SK-N-SH treated with all-trans-retinoic acid at 6 μM for 48 hours (cell line): ENCODE measurements around the gene SLC35B1.

Experiments
- ATAC-seq: fragments of 200-7000 bp; cut with Tn5 transposase; 3 replicates; pipeline ENCODE4 v1.9.1; 2020; ENCODE audit warnings: mild to moderate bottlenecking, moderate library complexity
- ARNTL ChIP-seq: fragments of 450-650 bp; formaldehyde crosslinking; IDR thresholded peaks from 2 replicates; pipeline ENCODE4 v1.5.0; 2020; ENCODE audit warnings: low read depth, mild to moderate bottlenecking, moderate library complexity, borderline replicate concordance
- BACH2 ChIP-seq: fragments of 250-450 bp; sonication (Bioruptor Pico); IDR thresholded peaks from 2 replicates; pipeline ENCODE4 v1.9.0; 2021; ENCODE audit warnings: mild to moderate bottlenecking, borderline replicate concordance
- CREB5 ChIP-seq: fragments of 250-450 bp; sonication (Bioruptor Pico); IDR thresholded peaks from 2 replicates; pipeline ENCODE4 v1.5.1; 2020; ENCODE audit warnings: low read depth, mild to moderate bottlenecking, moderate library complexity
- CSDC2 ChIP-seq: fragments of 250-450 bp; sonication (Bioruptor Pico); IDR thresholded peaks from 2 replicates; pipeline ENCODE4 v1.5.0; 2020; ENCODE audit warnings: mild to moderate bottlenecking, moderate library complexity
- ESRRG ChIP-seq: fragments of 250-450 bp; sonication (Bioruptor Pico); IDR thresholded peaks from 2 replicates; pipeline ENCODE4 v1.6.1; 2021; ENCODE audit warnings: mild to moderate bottlenecking
- GLIS3 ChIP-seq: fragments of 250-450 bp; sonication (Bioruptor Pico); IDR thresholded peaks from 2 replicates; pipeline ENCODE4 v1.5.0; 2020; ENCODE audit warnings: mild to moderate bottlenecking, moderate library complexity
- ISL1 ChIP-seq: fragments of 250-450 bp; sonication (Bioruptor Pico); IDR thresholded peaks from 2 replicates; pipeline ENCODE4 v2.1.2; 2022; ENCODE audit warnings: mild to moderate bottlenecking, moderate library complexity
- OSR1 ChIP-seq: fragments of 250-450 bp; sonication (Bioruptor Pico); IDR thresholded peaks from 2 replicates; pipeline ENCODE4 v1.8.0; 2022; ENCODE audit warnings: moderate library complexity, mild to moderate bottlenecking, inconsistent platforms
- POU6F1 ChIP-seq: fragments of 250-450 bp; sonication (Bioruptor Pico); IDR thresholded peaks from 2 replicates; pipeline ENCODE4 v1.8.0; 2021; ENCODE audit warnings: low read depth, mild to moderate bottlenecking, moderate library complexity, borderline replicate concordance
- PPARA ChIP-seq: fragments of 250-450 bp; sonication (Bioruptor Pico); IDR thresholded peaks from 2 replicates; pipeline ENCODE4 v1.5.0; 2020; ENCODE audit warnings: mild to moderate bottlenecking, borderline replicate concordance
- RARB ChIP-seq: fragments of 250-450 bp; sonication (Bioruptor Pico); IDR thresholded peaks from 2 replicates; pipeline ENCODE4 v1.8.0; 2021; ENCODE audit warnings: mild to moderate bottlenecking, moderate library complexity
- SNAI2 ChIP-seq: fragments of 250-450 bp; sonication (Bioruptor Pico); IDR thresholded peaks from 2 replicates; pipeline ENCODE4 v1.5.0; 2020; ENCODE audit warnings: mild to moderate bottlenecking, moderate library complexity
- TOX ChIP-seq: fragments of 250-450 bp; sonication (Bioruptor Pico); IDR thresholded peaks from 2 replicates; pipeline ENCODE4 v1.8.0; 2021; ENCODE audit warnings: mild to moderate bottlenecking, moderate library complexity, borderline replicate concordance
- TSHZ2 ChIP-seq: fragments of 250-450 bp; sonication (Bioruptor Pico); IDR thresholded peaks from 2 replicates; pipeline ENCODE4 v1.5.0; 2020; ENCODE audit warnings: mild to moderate bottlenecking, moderate library complexity
- ZFP3 ChIP-seq: fragments of 250-450 bp; sonication (Bioruptor Pico); IDR thresholded peaks from 2 replicates; pipeline ENCODE4 v1.5.0; 2020; ENCODE audit warnings: mild to moderate bottlenecking, moderate library complexity
- ZFP30 ChIP-seq: fragments of 450-650 bp; formaldehyde crosslinking; IDR thresholded peaks from 2 replicates; pipeline ENCODE4 v1.5.0; 2022; ENCODE audit warnings: mild to moderate bottlenecking, moderate library complexity
- ZNF565 ChIP-seq: fragments of 450-650 bp; formaldehyde crosslinking; conservative IDR thresholded peaks from 2 replicates; pipeline ENCODE4 v1.5.0; 2020; ENCODE audit warnings: low read depth, mild to moderate bottlenecking, moderate library complexity
- ZNF70 ChIP-seq: fragments of 450-650 bp; formaldehyde crosslinking; IDR thresholded peaks from 2 replicates; pipeline ENCODE4 v1.5.0; 2020; ENCODE audit warnings: mild to moderate bottlenecking, moderate library complexity
- ZNF8 ChIP-seq: fragments of 450-650 bp; formaldehyde crosslinking; IDR thresholded peaks from 2 replicates; pipeline ENCODE4 v1.5.0; 2020; ENCODE audit warnings: mild to moderate bottlenecking, moderate library complexity
- TF ChIP-seq, protein P1 (sequence below): fragments of 250-450 bp; sonication (Bioruptor Pico); IDR thresholded peaks from 2 replicates; pipeline ENCODE4 v1.5.1; 2021; ENCODE audit warnings: mild to moderate bottlenecking, moderate library complexity
- TF ChIP-seq, protein P2 (sequence below): fragments of 250-450 bp; sonication (Bioruptor Pico); IDR thresholded peaks from 2 replicates; pipeline ENCODE4 v1.8.0; 2020; ENCODE audit warnings: mild to moderate bottlenecking, moderate library complexity, borderline replicate concordance

SLC35B1 gene

DNA sequence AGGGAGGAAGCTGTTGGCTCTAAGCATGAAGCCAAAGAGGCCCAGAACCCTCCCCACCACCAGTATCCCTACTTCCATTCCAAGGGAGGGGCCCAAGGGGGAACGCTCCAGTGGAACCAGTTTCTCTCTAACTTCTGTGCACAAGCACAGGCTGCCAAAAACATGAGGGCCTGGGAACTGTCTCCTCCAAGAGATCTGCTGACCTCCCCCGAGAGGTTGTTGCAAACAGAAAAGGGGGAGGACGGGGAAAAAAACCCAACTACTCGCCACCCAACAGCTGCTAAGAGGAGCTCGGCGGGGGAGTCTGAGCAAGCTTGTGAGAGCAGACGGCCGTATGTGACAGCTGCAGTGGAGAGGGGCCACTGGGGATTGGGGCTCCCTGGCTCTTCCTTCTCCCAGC is 15.7 kb upstream of the SLC35B1 start:
- no peak for TF ChIP-seq RARB
- no peak for TF ChIP-seq ZNF70 (CRISPR knock-in tag)
- no peak for TF ChIP-seq BACH2 (CRISPR knock-in tag)
- TF ChIP-seq PPARA (CRISPR knock-in tag) = no peak
- TF ChIP-seq SNAI2 = no peak
- no peak for TF ChIP-seq ZFP3 (CRISPR knock-in tag)
- no peak for TF ChIP-seq TSHZ2 (CRISPR knock-in tag)
- TF ChIP-seq POU6F1 (CRISPR knock-in tag) = no peak
- TF ChIP-seq ZFP30 (CRISPR knock-in tag) = no peak
- TF ChIP-seq, protein P1, sequence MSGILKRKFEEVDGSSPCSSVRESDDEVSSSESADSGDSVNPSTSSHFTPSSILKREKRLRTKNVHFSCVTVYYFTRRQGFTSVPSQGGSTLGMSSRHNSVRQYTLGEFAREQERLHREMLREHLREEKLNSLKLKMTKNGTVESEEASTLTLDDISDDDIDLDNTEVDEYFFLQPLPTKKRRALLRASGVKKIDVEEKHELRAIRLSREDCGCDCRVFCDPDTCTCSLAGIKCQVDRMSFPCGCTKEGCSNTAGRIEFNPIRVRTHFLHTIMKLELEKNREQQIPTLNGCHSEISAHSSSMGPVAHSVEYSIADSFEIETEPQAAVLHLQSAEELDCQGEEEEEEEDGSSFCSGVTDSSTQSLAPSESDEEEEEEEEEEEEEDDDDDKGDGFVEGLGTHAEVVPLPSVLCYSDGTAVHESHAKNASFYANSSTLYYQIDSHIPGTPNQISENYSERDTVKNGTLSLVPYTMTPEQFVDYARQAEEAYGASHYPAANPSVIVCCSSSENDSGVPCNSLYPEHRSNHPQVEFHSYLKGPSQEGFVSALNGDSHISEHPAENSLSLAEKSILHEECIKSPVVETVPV (CRISPR knock-in tag) = no peak
- no peak for TF ChIP-seq ESRRG (CRISPR knock-in tag)
- no peak for TF ChIP-seq ARNTL (CRISPR knock-in tag)
- TF ChIP-seq TOX (CRISPR knock-in tag) = no peak
- no peak for TF ChIP-seq CSDC2 (CRISPR knock-in tag)
- no peak for TF ChIP-seq ISL1 (CRISPR knock-in tag)
- TF ChIP-seq GLIS3 (CRISPR knock-in tag) = no peak
- no peak for ATAC-seq

DNA sequence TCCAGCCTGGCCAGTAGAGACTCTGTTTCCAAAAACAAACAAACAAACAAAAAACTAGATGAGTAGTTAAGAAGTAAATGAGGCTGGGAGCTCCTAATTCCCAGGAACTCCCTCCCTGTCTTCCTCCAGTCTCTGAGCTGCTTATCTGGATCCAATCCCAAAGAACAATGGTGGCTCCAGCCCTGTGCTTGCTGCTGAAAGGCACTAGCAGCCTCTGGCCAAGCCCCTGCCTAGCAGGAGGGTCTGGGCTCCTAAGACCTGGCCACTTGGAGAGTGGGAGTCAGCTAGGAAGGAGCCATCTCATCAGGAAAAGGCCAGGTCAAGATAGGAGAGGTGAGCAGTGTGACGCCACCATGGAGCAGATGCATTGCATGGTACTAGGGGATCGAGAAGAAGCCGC is 14.3 kb upstream of the SLC35B1 start:
- TF ChIP-seq ZNF565 (CRISPR knock-in tag) = no peak
- no peak for TF ChIP-seq POU6F1 (CRISPR knock-in tag)
- TF ChIP-seq ARNTL (CRISPR knock-in tag) = no peak
- TF ChIP-seq, protein P2, sequence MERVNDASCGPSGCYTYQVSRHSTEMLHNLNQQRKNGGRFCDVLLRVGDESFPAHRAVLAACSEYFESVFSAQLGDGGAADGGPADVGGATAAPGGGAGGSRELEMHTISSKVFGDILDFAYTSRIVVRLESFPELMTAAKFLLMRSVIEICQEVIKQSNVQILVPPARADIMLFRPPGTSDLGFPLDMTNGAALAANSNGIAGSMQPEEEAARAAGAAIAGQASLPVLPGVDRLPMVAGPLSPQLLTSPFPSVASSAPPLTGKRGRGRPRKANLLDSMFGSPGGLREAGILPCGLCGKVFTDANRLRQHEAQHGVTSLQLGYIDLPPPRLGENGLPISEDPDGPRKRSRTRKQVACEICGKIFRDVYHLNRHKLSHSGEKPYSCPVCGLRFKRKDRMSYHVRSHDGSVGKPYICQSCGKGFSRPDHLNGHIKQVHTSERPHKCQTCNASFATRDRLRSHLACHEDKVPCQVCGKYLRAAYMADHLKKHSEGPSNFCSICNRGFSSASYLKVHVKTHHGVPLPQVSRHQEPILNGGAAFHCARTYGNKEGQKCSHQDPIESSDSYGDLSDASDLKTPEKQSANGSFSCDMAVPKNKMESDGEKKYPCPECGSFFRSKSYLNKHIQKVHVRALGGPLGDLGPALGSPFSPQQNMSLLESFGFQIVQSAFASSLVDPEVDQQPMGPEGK = no peak
- TF ChIP-seq, protein P1 (CRISPR knock-in tag) = no peak
- no peak for TF ChIP-seq SNAI2
- TF ChIP-seq TOX (CRISPR knock-in tag) = no peak
- no peak for TF ChIP-seq PPARA (CRISPR knock-in tag)
- TF ChIP-seq CSDC2 (CRISPR knock-in tag) = no peak
- TF ChIP-seq ISL1 (CRISPR knock-in tag) = no peak
- TF ChIP-seq ZNF70 (CRISPR knock-in tag) = no peak
- TF ChIP-seq CREB5 = no peak
- no peak for TF ChIP-seq ZNF8 (CRISPR knock-in tag)
- TF ChIP-seq OSR1 (CRISPR knock-in tag) = no peak
- TF ChIP-seq RARB = no peak
- ATAC-seq = no peak
